Measurements from ENCODE around the gene PRLH. TPM values are rescaled to one million over a fixed set of nuclear protein-coding genes. Genes with fewer than 3 reads are reported as not detected.

PRLH gene
- total and polyA plus RNA-seq, 4 donors = not detected

GRCh38 chr2:237520290-237520689, 46.1 kb upstream of the PRLH start:
- TF ChIP-seq CTCF (IDR thresholded peaks at IDR 0.05; ENCODE audit: low read depth, low read length, missing input control) (no peak), HNF4A (conservative IDR thresholded peaks at IDR 0.05) (peak; percentile 62 to 89), FOXA1 (IDR thresholded peaks at IDR 0.05) (peak; percentile 76), FOXA2 (IDR thresholded peaks at IDR 0.05) (no peak), HNF4G (IDR thresholded peaks at IDR 0.05) (peak; percentile 32), MAX (IDR thresholded peaks at IDR 0.05) (peak; percentile 78), ZBTB33 (IDR thresholded peaks at IDR 0.05) (peak; percentile 73), JUND (IDR thresholded peaks at IDR 0.05) (peak in 1 of 2 donors; percentile 63), YY1 (IDR thresholded peaks at IDR 0.05) (peak; percentile 64), RXRA (IDR thresholded peaks at IDR 0.05) (peak; percentile 32 to 93), SP1 (IDR thresholded peaks at IDR 0.05) (peak; percentile 37), GABPA (IDR thresholded peaks at IDR 0.05 in 1 of 2, conservative IDR thresholded peaks at IDR 0.05 in 1 of 2) (peak in 1 of 2 donors; percentile 33), EGR1 (IDR thresholded peaks at IDR 0.05; ENCODE audit: low read depth in 2 of 2) (no peak), RAD21 (IDR thresholded peaks at IDR 0.05) (no peak), ATF3 (IDR thresholded peaks at IDR 0.05) (no peak), REST (IDR thresholded peaks at IDR 0.05) (peak; percentile 69), NR2F2 (IDR thresholded peaks at IDR 0.05) (no peak), TAF1 (conservative IDR thresholded peaks at IDR 0.05) (no peak)
- no peaks in the 10 kb centered on the region for H3K27me3 ChIP-seq (ENCODE audit: control insufficient read depth in 4 of 4, insufficient read depth in 4 of 4, low read length in 3 of 4)
- peak overlapping the region; percentile 69 to 83 for H3K27ac ChIP-seq (ENCODE audit: low read depth in 1 of 2, low read length in 2 of 2)
- peaks cover 6 to 29% (median 21%) of the 10 kb centered on the region in 4 donors for H3K4me1 ChIP-seq (ENCODE audit: control insufficient read depth in 4 of 4, insufficient read depth in 4 of 4, low read length in 3 of 4)
- no peak overlapping the region for H3K9ac ChIP-seq (ENCODE audit: low read depth in 1 of 2, low read length in 2 of 2)
- no peaks in the 10 kb centered on the region for H3K36me3 ChIP-seq (ENCODE audit: control insufficient read depth in 4 of 4, insufficient read depth in 3 of 4, low read depth in 1 of 4, low read length in 3 of 4)
- no peak overlapping the region for H3K4me3 ChIP-seq (ENCODE audit: low read depth in 1 of 3, low read length in 3 of 3)
- no peaks in the 10 kb centered on the region for H3K9me3 ChIP-seq (ENCODE audit: control insufficient read depth in 4 of 4, low read length in 3 of 4)
- 60% methylated on average over 6 of the region's 6 CpGs for WGBS
- DNase-seq (ENCODE audit: low spot score) = no peak

All from liver (tissue), 9 donors.